ENCODE results near the gene TMOD2. TPM values are rescaled to one million over a fixed set of nuclear protein-coding genes. Genes with fewer than 3 reads are reported as not detected.

Gene TMOD2
- total RNA-seq, 8 experiments from 2014 or later = 0.66 to 70.4 (median 28.9) TPM

DNA sequence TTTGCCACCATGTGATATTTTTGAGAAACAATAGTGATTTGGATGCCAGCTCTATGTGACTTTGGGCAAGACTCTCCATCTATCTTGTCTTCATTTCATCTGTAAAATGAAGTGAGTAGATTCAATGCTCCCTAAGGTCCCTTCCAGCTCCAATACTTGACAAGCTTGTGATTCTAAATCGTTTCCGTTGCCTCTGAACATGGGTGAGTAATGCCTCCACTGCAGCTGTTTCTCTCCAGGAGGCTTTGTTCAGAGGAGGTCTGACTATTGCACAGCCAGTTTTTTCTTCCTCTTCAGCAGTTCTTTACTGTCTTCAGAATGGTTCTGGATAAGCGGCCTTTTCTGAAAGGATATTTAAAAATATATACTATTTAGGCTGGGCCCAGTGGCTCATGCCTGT, 63.2 kb downstream of the TMOD2 start:
- Histone ChIP-seq H3K27ac (no peak overlapping the region), H3K4me1 (replicated peaks in 1 of 2) (no peaks in the 10 kb centered on the region), H3K4me3 (no peak overlapping the region)
- no peak for ATAC-seq (replicated peaks in 6 of 8)
- in situ Hi-C loops (cut with MboI; ENCODE audit: low pct_unique_long_range_greater_than_20kb in 2 of 9, low sequenced_read_pairs in 9 of 9, unreplicated experiment in 9 of 9) = no loop called here
- WGBS, 10 experiments = 64 to 100% (median 87%) methylated on average over 1 to 3 of the region's 3 CpGs; no CpG with 5 or more reads in 2 of the 10 experiments

GRCh38 chr15:51816611-51817010, 65.2 kb downstream of the TMOD2 start:
- in situ Hi-C loops (cut with MboI; ENCODE audit: low pct_unique_long_range_greater_than_20kb in 2 of 9, low sequenced_read_pairs in 9 of 9, unreplicated experiment in 9 of 9) = no loop called here
- H3K4me3 ChIP-seq = no peak overlapping the region
- H3K4me1 ChIP-seq (replicated peaks in 1 of 2) = no peaks in the 10 kb centered on the region
- no peak for ATAC-seq (replicated peaks in 6 of 8)
- no peak overlapping the region for H3K27ac ChIP-seq

- in situ Hi-C loops (cut with MboI; ENCODE audit: low pct_unique_long_range_greater_than_20kb in 2 of 9, low sequenced_read_pairs in 9 of 9, unreplicated experiment in 9 of 9) = no loop called here
- WGBS, 10 experiments = 10 to 93% (median 45%) methylated on average over 1 to 3 of the region's 3 CpGs; no CpG with 5 or more reads in 1 of the 10 experiments
- ATAC-seq (replicated peaks in 6 of 8) = peak in 2 of 8 experiments; percentile 66 to 67
Observed at GRCh38 chr15:51818150-51818549, 66.8 kb downstream of the TMOD2 start.

DNA sequence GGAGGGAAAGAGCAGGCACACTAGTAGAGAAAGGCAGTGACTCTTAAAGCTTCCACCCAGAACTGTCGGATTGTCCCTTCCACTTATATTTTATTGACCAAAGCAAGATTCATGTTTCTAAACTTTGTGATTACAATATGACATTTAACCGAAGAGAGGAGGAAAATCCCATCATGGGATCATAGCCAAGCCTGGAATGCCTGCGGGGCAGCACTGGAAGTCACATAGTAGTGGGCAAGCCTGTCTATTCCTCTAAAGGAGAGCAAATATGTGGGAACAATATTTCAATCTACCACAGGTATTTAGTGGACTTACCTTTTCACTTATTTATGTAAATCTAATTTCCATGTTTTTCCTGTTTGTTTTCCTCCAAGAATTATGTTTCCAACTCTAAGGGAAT, 74.3 kb downstream of the TMOD2 start:
- peaks cover 0 to under 1% of the 10 kb centered on the region in 2 donors for H3K4me1 ChIP-seq (replicated peaks in 1 of 2)
- no peak for ATAC-seq (replicated peaks in 6 of 8)
- in situ Hi-C loops (cut with MboI; ENCODE audit: low pct_unique_long_range_greater_than_20kb in 2 of 9, low sequenced_read_pairs in 9 of 9, unreplicated experiment in 9 of 9) = no loop called here
- no peak overlapping the region for H3K4me3 ChIP-seq
- WGBS, 10 experiments = 0 to 100% (median 71%) methylated on average over 1 to 3 of the region's 3 CpGs; no CpG with 5 or more reads in 3 of the 10 experiments
- H3K27ac ChIP-seq = no peak overlapping the region

More at GRCh38 chr15:51818150-51818549, 66.8 kb downstream of the TMOD2 start:
- Histone ChIP-seq H3K27ac (no peak overlapping the region), H3K4me3 (no peak overlapping the region), H3K4me1 (replicated peaks in 1 of 2) (no peaks in the 10 kb centered on the region)

GRCh38 chr15:51828621-51829375, 77.4 kb downstream of the TMOD2 start:
- in situ Hi-C loops (cut with MboI; ENCODE audit: low pct_unique_long_range_greater_than_20kb in 2 of 9, low sequenced_read_pairs in 9 of 9, unreplicated experiment in 9 of 9) = no loop called here
- H3K4me3 ChIP-seq = no peak overlapping the region
- H3K4me1 ChIP-seq (replicated peaks in 1 of 2) = peaks cover 4 to 9% of the 10 kb centered on the region in 2 donors
- ATAC-seq (replicated peaks in 6 of 8) = peak in 2 of 8 experiments; percentile 28 to 55
- WGBS, 10 experiments = 7 to 88% (median 71%) methylated on average over 1 to 7 of the region's 9 CpGs
- no peak overlapping the region for H3K27ac ChIP-seq

GRCh38 chr15:51829376-51830275, 78.2 kb downstream of the TMOD2 start, which contains the start of gene TMOD3:
TMOD3 (plus strand) TSS chr15:51829653; CDS start chr15:51862885, 33,232 bp downstream.
- Histone ChIP-seq H3K4me1 (replicated peaks in 1 of 2) (peaks cover 4 to 9% of the 10 kb centered on the region in 2 donors), H3K4me3 (peak within 1 kb of the TSS; percentile 81 to 98 (median 94)), H3K27ac (peak within 1 kb of the TSS; percentile 5 to 69)
- in situ Hi-C loops (cut with MboI; ENCODE audit: low pct_unique_long_range_greater_than_20kb in 2 of 9, low sequenced_read_pairs in 9 of 9, unreplicated experiment in 9 of 9) = no loop called here
- peak; percentile 72 to 96 (median 94) for ATAC-seq (replicated peaks in 6 of 8)
- WGBS, 10 experiments = 0 to 80% (median 8%) methylated on average over 1 to 12 of the region's 89 CpGs; no CpG with 5 or more reads in 2 of the 10 experiments

DNA sequence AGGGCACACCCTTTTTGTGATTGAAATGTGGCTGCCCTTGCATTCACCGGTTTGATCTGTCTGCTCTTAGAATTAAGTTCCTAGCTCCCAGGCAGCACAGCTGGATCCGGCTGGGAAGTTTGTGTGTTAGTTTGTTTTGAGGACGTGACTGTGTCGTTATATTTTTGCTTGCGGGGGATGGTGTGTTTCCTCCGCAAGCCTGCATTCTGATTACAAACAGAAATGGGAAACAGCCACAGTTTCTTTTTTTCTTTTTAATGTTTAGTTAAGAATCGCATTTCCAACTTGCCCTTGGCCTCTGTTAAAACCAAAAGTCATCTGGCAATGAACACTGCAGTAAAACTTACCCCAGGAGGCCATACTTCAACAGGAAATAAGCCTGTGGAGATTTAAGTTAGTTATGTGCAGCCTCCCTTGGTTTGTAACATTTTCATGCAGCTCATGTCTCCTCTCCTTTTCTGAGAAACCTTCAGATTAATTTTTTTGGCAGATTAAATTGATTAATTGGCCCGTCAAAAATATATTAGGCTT, 78.9 kb downstream of the TMOD2 start:
- H3K4me1 ChIP-seq (replicated peaks in 1 of 2) = peaks cover 4 to 9% of the 10 kb centered on the region in 2 donors
- in situ Hi-C loops (cut with MboI; ENCODE audit: low pct_unique_long_range_greater_than_20kb in 2 of 9, low sequenced_read_pairs in 9 of 9, unreplicated experiment in 9 of 9) = no loop called here
- 0 to 4% (median 2%) methylated on average over 2 to 6 of the region's 8 CpGs; no CpG with 5 or more reads in 1 of the 10 experiments for WGBS, 10 experiments
- peak overlapping the region; percentile 81 to 98 (median 94) for H3K4me3 ChIP-seq
- peak overlapping the region in 1 of 2 donors; percentile 69 for H3K27ac ChIP-seq
- no peak for ATAC-seq (replicated peaks in 6 of 8)

DNA sequence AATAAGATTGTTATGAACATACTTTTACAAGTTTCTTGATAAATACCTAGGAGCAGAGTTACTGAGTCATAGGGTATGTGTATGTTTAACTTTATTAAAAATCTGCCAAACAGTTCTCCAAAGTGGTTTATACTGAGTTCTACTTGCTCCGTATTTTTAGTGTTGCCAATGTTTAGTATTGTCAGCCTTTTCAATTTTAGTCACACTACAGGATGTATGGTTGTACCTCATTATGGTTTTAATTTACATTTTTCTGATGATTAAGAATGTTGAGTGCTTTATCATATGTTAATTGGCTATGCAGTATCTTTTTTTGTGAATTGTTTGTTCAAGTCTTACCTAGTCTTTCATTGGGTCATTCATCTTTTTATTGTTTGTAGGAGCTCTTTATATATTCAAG, 82.4 kb downstream of the TMOD2 start:
- ATAC-seq (replicated peaks in 6 of 8) = no peak
- in situ Hi-C loops (cut with MboI; ENCODE audit: low pct_unique_long_range_greater_than_20kb in 2 of 9, low sequenced_read_pairs in 9 of 9, unreplicated experiment in 9 of 9) = no loop called here
- 43 to 100% (median 76%) methylated on average over 1 of the region's 1 CpG; no CpG with 5 or more reads in 4 of the 10 experiments for WGBS, 10 experiments
- Histone ChIP-seq H3K4me3 (no peak overlapping the region), H3K27ac (no peak overlapping the region), H3K4me1 (replicated peaks in 1 of 2) (peaks cover 19 to 23% of the 10 kb centered on the region in 2 donors)

DNA sequence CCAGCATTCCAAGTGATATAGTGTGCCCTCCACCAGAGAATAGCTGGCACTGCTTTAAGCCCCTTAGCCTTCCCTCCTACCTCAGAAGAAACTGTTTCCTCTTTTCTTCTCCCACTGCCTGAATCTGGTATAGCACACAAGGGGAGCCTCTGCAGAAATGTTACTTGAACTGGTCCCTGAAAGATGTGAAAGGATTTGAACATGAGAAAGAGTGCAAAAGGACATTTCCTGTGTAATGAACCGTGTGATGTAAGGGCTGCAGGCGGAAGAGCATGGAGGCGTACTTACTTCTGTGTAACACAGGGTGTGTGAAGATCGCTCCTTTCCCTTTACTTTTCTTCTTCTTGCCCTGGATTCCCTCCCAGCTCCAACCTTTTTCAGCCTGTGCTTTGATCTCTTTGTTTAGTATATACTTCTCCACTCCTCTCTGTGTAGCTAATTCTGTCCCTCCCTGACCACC, 86.4 kb downstream of the TMOD2 start:
- Histone ChIP-seq H3K4me1 (replicated peaks in 1 of 2) (peaks cover 15 to 16% of the 10 kb centered on the region in 2 donors), H3K27ac (peak overlapping the region; percentile 17 to 20), H3K4me3 (peak overlapping the region in 3 of 5 donors; percentile 1 to 12 (median 5))
- WGBS, 10 experiments = 0 to 80% (median 24%) methylated on average over 1 to 4 of the region's 4 CpGs; no CpG with 5 or more reads in 2 of the 10 experiments
- peak; percentile 29 to 93 (median 84) for ATAC-seq (replicated peaks in 6 of 8)
- in situ Hi-C loops (cut with MboI; ENCODE audit: low pct_unique_long_range_greater_than_20kb in 2 of 9, low sequenced_read_pairs in 9 of 9, unreplicated experiment in 9 of 9) = no loop called here

DNA sequence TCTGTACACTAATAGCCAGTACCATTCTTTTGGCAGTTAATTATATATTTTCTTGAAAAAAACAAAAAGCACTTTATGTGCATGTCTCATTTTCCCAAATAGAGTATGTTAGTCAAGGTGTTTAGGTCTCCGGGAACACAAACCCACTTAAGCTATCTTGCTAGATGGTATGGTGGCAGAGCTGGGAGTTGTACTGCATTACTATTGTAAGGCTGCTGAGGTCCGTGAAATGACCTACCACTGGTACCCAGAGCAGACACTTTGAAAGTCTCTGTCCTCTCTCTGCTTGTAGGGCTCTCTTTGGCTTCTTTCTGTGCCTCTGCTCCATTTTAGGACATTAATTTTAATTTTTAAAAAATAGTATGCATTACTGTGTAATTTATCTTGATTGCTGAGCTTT, 86.9 kb downstream of the TMOD2 start:
- H3K4me1 ChIP-seq (replicated peaks in 1 of 2) = peaks cover 19 to 20% of the 10 kb centered on the region in 2 donors
- H3K4me3 ChIP-seq = peak overlapping the region in 2 of 5 donors; percentile 1 to 5
- ATAC-seq (replicated peaks in 6 of 8) = peak in 6 of 8 experiments; percentile 12 to 65 (median 56)
- 10 to 100% (median 80%) methylated on average over 1 to 2 of the region's 2 CpGs; no CpG with 5 or more reads in 3 of the 10 experiments for WGBS, 10 experiments
- H3K27ac ChIP-seq = no peak overlapping the region
- in situ Hi-C loops (cut with MboI; ENCODE audit: low pct_unique_long_range_greater_than_20kb in 2 of 9, low sequenced_read_pairs in 9 of 9, unreplicated experiment in 9 of 9) = no loop called here

- 73 to 94% (median 86%) methylated on average over 2 to 4 of the region's 4 CpGs for WGBS, 10 experiments
- in situ Hi-C loops (cut with MboI; ENCODE audit: low pct_unique_long_range_greater_than_20kb in 2 of 9, low sequenced_read_pairs in 9 of 9, unreplicated experiment in 9 of 9) = no loop called here
Observed at GRCh38 chr15:51840692-51841091, 89.3 kb downstream of the TMOD2 start.

GRCh38 chr15:51841406-51842040, 90.1 kb downstream of the TMOD2 start:
- ATAC-seq (replicated peaks in 6 of 8) = peak in 1 of 8 experiments; percentile 18
- Histone ChIP-seq H3K4me1 (replicated peaks in 1 of 2) (peaks cover 20 to 26% of the 10 kb centered on the region in 2 donors), H3K4me3 (no peak overlapping the region), H3K27ac (no peak overlapping the region)
- 7 to 100% (median 97%) methylated on average over 1 to 5 of the region's 5 CpGs; no CpG with 5 or more reads in 1 of the 10 experiments for WGBS, 10 experiments
- in situ Hi-C loops (cut with MboI; ENCODE audit: low pct_unique_long_range_greater_than_20kb in 2 of 9, low sequenced_read_pairs in 9 of 9, unreplicated experiment in 9 of 9) = no loop called here

More at GRCh38 chr15:51840692-51841091, 89.3 kb downstream of the TMOD2 start:
- H3K27ac ChIP-seq = no peak overlapping the region
- H3K4me3 ChIP-seq = no peak overlapping the region
- no peak for ATAC-seq (replicated peaks in 6 of 8)
- H3K4me1 ChIP-seq (replicated peaks in 1 of 2) = peaks cover 20 to 23% of the 10 kb centered on the region in 2 donors
